HL-60/S4 treated with retinoic acid at 250 ng/mL for 4 days and 3 days (cell line): Measurements from ENCODE around the gene CCDC180.
"Not testable (repeated sequence)": the region's sequence is repeated elsewhere in the genome, so short reads cannot be mapped to it uniquely, and the experiment has no call there.

Source experiments
- in situ Hi-C: fragments of 300-500 bp; cut with MboI; formaldehyde crosslinking; loops from 2 replicates; pipeline ENCODE4 v1.7.0; 2022; ENCODE audit warnings: low sequenced_read_pairs

The CCDC180 gene

DNA sequence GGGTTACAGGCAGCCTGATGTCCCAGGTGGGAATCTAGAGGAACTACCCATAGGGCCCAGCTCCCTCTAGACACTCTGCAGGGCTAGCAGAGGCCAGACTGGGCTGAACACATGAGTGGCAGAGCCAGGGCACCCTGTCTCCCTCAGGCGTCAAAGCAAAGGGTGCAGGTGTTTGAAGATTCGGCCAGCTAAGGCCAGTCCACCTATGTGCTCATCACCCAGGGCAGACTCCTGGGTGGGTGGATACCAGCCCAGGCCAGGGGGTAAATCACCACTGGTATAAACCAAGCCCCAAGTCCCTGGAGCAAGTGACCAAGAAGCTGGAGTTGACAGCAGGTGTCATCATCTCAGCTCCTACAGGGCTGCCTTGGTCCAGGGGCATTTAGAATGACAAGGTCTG lies 3.4 kb downstream of the CCDC180 start:
- in situ Hi-C loops = no loop called here

DNA sequence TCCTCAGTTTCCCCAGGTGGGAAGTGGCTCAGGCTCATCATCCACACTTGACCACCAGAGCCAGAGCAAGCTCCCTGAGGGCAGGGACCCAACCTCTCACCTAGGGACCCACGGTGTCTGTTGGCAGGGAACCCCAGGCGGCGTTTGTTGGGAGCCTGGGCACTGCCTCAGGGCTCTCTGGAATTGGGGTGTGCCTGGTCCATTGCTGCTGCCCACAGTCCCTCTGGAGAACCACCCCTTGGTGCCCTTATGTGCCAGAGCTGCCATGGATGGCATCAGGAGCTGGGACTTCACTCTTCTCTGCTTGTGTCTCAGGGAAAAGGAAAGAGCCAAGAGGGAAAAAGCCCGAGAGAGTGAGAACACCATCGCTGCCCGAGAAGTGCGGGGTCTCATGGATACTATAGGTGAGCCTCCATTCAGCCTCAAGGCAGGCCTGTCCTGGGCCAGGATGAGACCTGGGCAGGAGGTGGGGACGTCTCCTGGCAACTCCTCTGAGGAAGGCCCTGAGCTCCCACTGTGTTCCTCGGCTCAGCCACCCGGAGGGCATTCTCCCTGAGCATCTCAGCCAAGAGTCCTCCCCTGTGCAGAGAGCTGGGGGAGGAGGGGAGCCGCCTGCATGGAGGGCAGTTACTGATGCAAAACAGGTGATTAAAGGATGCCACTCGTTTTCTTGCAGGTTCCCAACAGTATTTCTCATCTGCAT lies 4.5 kb downstream of the CCDC180 start:
- in situ Hi-C loops = no loop called here

DNA sequence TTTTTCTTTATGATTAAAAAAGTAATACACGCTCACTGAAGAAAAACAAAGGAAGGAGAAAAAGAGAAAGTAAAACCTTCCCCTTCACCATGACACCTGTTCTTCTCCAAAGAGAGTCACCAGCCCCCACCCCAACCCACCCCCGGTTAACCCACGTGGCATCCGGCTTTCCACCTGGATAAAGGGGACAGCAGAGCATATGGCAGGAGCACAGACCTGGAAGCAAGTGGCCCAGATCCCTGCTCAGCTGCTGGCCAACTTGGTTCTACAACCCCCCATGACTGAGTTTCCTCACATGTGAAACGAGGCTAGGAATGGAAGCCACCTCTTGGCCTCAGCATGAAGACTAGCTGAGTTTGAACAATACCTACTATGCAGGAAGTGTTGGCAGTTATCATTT lies 5.1 kb downstream of the CCDC180 start:
- in situ Hi-C loops = no loop called here

DNA sequence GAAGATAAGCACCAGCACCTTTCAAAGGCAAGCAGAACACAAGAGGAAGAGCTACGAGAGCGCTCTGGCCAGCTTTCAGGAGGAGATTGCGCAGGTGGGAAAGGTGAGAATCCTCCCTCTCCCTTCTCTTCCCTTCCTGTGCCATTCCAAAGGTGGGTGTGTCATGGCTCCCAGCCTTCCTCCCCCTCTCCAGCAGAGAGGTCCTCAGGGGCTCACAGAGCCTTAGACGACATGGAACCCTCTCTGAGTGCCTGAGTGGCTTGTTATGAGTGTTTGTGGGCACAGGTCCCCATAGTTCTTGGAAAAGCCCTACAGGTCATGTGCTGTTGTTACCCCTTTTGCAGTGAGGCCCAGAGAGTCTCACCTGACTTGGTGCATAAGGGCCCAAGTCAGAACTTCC lies 5.8 kb downstream of the CCDC180 start:
- in situ Hi-C loops = no loop called here

DNA sequence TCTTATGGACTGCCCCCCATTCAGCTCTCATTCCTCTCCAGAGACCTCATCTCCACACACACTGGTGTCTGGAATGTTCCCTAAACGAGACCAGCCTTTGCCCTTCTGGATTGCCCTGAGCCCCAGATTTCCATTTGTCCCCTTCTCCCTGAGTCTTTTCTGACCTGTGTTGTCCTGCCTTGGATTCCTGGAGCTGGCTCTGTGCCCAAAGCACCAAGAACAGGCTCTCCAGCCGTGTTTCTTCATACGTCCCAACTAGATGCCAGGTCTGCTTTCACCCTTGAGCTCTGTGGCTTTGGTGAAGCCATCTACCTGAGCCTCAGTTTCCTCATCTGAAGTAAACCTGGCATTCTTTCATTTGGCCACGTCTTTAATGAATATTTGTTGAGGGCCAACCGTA lies 6.3 kb downstream of the CCDC180 start:
- in situ Hi-C loops = no loop called here

DNA sequence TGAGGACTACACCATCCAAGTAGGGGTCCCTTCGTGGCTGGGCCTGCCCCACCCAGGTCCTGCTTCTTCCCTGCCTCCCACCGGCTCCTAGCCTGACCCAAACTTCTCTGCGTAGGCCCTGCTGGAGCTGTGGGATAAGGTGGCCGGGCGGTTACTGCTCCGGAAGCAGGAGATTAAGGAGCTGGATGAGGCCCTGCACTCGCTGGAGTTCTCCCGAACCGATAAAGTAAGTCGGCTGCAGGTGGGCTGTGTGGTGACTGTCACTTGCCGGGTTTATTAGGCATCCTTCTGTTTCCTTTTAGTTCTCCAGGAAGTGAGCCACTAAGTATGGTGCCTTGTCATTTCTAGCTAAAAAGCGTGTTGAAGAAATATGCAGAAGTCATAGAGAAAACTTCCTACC lies 7.0 kb downstream of the CCDC180 start:
- in situ Hi-C loops = no loop called here

DNA sequence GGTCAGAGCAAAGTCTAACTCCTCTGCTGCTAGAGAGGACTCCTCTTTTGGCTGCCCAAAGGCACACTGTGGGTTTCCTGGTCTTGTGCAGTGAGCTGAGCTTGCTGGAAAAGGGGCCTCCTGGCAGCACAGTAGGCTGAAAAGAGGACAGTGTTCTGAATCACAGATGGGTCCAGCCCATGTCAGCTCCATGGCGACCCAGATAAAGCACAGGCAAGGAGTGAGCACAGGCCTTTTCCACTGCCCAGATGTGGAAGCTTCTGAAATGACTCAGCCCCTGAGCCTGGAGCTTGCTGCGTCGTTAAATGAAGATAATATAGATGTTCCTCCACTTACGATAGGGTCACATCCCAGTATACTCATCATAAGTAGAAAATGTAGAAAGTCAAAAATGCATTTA lies 8.1 kb downstream of the CCDC180 start:
- in situ Hi-C loops = no loop called here

DNA sequence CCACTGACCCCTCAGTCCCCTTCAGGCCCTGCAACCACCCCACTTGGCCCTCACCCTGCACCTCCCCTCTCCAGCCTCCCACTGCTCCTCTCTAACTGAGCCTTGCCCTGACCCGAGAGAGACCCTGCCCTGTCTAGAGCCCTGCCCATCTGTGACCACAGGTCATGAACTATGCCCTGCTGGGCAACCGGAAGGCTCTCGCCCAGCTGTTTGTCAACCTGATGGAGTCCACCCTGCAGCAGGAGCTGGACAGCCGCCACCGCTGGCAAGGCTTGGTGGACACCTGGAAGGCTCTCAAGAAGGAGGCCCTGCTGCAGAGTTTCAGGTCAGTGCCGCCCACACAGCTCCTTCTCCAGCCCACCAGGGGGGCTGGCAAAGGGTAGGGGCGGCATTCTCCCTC lies 9.4 kb downstream of the CCDC180 start:
- in situ Hi-C loops = no loop called here

DNA sequence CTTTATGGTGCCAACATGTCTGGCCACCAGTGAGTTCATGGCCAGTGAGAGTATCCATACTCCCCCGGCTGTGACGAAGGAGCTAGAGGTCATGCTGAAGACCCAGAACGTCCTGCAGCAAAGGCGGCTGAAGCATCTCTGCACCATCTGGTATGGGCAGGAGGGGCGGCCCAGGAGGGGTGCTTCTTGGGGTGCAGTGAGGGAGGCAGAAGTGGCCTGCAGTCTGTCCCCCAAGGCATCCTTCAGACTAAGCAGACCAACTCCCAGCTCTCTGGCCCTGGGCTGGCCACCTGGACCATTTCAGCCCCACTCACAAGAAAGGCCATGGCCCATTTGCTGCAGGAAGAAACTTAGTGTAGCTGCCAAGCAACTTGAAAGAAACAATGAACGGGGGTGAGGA lies 11.0 kb downstream of the CCDC180 start:
- in situ Hi-C loops = no loop called here

DNA sequence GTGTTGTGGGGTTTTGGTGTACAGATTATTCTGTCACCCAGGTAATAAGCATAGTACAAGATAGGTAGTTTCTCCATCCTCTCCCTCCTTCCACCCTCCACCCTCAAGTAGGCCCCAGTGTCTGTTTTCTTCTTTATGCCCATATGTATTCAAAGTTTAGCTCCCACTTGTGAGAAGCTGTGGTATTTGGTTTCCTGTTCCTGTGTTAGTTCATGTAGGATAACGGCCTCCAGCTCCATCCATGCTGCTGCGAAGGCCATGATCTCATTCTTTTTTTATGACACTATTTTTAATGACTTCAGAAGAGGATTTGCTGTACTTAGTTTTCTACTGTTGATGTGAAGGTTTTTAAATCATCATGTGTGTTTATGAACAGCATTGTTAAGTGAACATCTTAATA lies 11.9 kb downstream of the CCDC180 start:
- in situ Hi-C loops = no loop called here

DNA sequence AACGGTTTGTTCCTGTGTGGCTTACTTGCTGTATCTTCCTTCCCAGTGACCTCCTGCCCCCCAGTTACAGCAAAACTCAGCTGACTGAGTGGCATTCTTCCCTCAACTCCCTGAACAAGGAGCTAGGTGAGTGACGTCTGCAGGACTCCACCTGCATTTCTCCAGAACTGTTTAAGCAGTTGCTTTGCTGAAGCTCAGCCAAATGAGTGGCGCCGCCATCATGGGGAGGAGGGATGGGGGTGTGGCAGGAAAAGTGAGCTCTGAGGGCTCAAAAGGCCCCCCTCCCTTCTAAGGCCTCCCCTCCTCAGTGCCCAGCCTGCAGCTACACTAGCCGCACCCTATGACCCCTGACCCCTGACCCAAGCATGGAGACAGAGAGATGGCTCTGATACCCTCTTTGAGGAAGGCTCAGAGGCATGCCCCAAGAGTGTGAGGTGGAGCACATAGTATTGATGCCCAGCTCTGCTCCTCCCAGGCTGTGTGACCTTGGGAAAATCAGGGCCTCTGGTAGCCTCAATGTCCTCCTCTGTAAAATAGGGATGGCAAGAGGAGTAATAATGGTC lies 12.7 kb downstream of the CCDC180 start:
- in situ Hi-C loops = no loop called here

DNA sequence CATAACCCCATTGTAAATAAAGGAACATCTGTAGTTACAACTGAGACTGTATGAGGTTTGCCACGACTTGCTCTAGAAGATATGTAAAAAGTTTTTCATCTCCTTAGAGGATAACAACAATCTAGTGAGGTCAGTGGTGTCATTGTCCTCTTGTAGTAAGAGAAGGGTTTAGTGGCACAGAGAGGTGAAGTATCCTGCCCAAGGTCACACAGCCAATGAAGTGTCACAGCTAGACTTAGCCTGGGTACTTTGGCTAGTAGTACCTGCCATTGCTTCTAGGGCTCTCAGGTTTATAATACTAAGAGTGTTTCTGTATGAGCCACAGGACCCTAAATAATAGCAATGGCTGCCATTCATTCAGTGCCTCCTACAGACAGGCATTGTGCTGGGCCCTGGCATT lies 13.8 kb downstream of the CCDC180 start:
- in situ Hi-C loops = no loop called here

DNA sequence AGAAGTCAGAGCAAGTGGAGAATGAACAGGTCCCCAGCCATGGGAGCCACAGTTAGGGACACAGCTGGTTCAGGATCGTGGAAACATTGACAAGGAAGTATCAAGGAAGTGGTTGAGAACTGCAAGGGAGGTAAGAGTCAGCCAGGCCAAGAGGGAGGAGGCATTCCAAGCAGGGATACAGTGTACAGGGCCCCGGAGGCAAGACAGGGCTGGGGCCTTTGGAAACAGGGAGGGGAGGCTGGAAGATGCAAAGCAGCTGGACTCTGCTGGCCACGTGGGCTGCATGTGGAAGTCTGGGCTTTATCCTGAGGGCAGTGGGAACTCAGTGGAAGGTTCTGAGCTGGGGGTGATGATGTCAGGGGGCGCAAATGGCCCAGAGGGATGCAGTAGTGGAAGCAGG lies 14.2 kb downstream of the CCDC180 start:
- in situ Hi-C loops = no loop called here

DNA sequence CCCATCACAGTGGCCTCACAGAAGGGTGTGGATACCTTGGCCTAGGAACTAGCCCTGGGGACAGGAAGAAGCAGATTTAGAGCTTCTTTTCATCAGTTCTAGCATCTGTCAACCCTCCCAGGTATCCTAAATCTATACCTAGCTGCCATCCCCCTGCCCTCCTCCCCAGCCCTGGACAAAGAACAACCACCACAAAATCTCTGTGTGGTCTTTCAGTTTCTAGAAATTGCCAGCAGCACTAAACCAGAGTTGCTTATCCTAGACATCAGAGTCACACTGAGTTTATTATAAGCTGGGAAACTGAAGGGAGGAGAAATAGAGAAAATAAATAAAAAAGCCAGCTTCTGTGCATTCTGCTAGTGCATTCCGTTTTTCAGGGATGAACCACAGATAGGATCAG lies 14.6 kb downstream of the CCDC180 start:
- in situ Hi-C loops = no loop called here

DNA sequence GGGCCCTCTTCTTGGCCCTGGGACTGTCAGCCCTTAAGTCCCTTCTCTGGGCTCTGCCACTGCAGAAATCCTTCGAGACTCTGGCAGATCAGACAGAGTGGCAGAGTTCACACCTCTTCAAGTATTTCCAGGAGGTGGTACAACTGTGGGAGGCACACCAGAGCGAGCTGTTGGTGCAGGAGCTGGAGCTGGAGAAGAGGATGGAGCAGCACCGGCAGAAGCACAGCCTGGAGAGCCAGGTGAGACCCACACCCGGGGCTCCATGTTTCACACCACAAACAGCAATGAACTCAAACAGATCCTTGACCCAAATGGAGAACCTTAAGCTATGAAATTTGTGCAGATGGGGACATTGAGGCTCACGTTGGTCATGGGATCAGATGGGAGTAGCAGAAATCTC lies 17.5 kb downstream of the CCDC180 start:
- in situ Hi-C loops = no loop called here

DNA sequence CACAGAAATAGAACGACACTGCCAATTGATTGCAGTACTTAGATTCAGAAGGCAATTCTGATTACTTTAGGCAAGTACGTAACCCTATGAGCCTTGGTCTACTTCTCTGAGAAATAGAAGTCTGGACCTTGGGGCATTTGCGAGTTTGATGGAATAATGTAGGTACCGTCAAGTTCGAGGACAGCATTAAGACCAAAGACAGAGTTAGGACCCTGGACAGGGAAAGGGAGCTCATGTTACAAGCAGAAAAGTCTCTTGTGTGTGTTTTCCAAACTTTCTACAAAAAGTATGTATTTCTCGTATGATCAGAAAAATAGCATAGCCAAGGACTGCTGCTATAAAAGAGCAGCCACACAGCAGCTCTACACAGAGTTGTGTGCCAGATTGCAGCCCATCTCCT lies 20.1 kb downstream of the CCDC180 start:
- in situ Hi-C loops = no loop called here

DNA sequence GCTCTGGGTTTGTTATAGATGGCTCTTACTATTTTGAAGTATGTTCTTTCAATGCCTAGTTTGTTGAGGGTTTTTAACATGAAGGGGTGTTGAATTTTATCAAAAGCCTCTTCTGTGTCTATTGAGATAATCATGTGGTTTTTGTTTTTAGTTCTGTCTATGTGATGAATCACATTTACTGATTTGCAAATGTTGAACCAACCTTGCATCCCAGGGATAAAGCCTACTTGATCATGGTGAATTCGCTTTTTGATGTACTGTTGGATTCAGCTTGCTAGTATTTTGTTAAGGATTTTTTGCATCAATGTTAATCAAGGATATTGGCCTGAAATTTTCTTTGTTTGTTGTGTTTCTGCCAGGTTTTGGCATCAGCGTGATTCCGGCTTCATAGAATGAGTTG lies 25.5 kb downstream of the CCDC180 start:
- in situ Hi-C loops = no loop called here

DNA sequence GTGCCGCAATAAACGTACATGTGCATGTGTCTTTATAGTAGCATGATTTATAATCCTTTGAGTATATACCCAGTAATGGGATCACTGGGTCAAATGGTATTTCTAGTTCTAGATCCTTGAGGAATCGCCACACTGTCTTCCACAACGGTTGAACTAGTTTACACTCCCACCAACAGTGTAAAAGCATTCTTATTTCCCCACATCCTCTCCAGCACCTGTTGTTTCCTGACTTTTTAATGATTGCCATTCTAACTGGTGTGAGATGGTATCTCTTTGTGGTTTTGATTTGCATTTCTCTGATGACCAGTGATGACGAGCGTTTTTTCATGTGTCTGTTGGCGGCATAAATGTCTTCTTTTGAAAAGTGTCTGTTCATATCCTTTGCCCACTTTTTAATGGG lies 28.2 kb downstream of the CCDC180 start:
- in situ Hi-C loops = not testable (repeated sequence)

DNA sequence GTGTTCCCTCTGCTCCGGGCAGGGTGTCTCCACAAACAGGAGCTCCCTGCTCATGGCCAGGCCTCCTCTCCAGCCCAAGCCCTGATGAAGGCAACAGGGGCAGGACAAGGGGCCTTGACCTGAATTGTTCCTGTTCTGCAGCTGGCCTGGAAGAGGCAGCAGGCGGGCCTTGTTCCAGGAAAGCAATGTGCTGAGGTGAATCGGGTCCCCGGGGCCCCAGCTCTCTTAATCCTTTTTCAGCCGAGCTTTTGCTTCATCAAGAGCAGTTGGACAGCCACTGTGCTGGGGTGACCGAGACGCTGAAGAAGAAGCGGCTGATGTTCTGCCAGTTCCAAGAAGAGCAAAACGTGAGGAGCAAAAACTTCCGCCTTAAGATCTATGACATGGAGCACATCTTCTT lies 41.4 kb downstream of the CCDC180 start:
- in situ Hi-C loops = no loop called here

DNA sequence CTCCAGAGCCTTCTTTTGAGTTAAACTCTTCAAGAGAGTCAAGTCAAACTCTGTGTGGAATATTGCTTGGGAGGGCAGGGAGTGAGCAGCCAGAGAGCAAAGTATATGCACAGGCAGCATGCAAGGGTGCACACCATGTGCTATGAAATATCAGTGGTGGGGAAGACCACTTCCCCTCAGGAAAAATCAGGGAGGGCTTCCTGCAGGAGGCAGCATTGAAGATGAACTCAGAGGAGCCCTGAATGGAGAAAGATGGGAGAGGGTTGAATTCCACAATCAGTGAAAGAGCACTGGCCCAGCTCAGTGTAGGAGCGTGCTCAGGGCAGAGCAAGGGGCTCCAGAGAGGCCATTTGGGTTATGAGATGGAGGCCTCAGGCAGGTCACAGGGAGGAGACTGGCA lies 41.9 kb downstream of the CCDC180 start:
- in situ Hi-C loops = no loop called here

DNA sequence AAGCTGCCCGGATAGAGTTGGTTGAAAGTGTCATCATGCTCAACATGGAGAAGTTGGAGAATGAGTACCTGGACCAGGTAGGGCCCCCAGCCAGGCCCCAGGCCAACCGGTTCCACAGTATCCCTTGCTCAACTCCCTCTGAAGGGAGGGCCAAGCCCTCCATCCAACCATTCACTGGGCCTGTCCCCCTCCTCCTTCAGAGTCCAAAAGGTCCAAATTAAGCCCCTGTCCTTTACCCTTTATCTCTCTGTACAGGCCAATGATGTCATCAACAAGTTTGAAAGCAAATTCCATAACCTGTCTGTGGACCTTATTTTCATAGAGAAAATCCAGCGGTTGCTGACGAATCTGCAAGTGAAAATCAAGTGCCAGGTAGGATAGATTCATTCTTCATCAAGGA lies 47.2 kb downstream of the CCDC180 start:
- in situ Hi-C loops = no loop called here

DNA sequence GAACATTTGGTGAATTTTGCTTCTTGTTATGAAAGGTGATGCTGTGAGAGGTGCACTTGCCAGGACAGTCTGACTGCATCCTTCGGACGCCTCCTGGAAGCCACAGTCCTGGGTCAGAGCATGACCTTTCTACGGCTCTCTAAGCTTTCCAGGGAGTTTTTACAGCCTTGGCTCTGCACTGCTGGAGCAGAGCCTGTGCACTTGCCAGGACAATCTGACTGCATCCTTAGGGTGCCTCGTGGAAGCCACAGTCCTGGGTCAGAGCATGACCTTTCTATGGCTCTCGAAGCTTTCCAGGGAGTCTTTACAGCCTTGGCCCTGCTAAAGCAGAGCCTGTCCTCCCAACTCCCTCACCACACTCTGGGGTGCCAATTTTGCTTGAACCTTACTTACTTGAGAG lies 49.6 kb downstream of the CCDC180 start:
- in situ Hi-C loops = no loop called here
